Lower lobe of right lung (tissue), 2 donors: ENCODE results near the gene SETD9. TPM values are rescaled to one million over a fixed set of nuclear protein-coding genes. Genes with fewer than 3 reads are reported as not detected.

Experiments
- ATAC-seq, 2 donors: fragments of 200-7000 bp; cut with Tn5 transposase; one replicate each; pipeline ENCODE4 v1.9.1; 2020 to 2022; ENCODE audit warnings: mild to moderate bottlenecking in 2 of 2, moderate library complexity in 2 of 2
- DNase-seq: peaks from one replicate; pipeline ENCODE4 v3.0.0-alpha.2; 2020
- H3K27ac ChIP-seq: fragments of 200-600 bp; one replicate; pipeline ENCODE4 v1.8.0; 2022
- H3K27me3 ChIP-seq: fragments of 200-600 bp; one replicate; pipeline ENCODE4 v1.8.0; 2022; ENCODE audit warnings: low read depth
- H3K36me3 ChIP-seq: fragments of 200-600 bp; one replicate; pipeline ENCODE4 v1.8.0; 2022; ENCODE audit warnings: mild to moderate bottlenecking
- H3K4me1 ChIP-seq: fragments of 200-600 bp; one replicate; pipeline ENCODE4 v1.8.0; 2022
- H3K4me3 ChIP-seq: fragments of 200-600 bp; one replicate; pipeline ENCODE4 v1.8.0; 2022; ENCODE audit warnings: mild to moderate bottlenecking
- H3K9me3 ChIP-seq: fragments of 200-600 bp; one replicate; pipeline ENCODE4 v1.8.0; 2022
- CTCF ChIP-seq: fragments of 200-600 bp; IDR thresholded peaks from one replicate; pipeline ENCODE4 v1.8.0; 2022; ENCODE audit warnings: antibody characterized with exemption, mild to moderate bottlenecking
- intact Hi-C: fragments of 100-400 bp; cut with DNase I; formaldehyde crosslinking; loops from one replicate; pipeline ENCODE4 v1.11.0; 2022
- total RNA-seq: library from RNA; stranded (reverse); fragmentation: NEBNext Ultra II Directional; extraction: Animal tissue kit (Norgen Biotek cat#: 25700); gene quantifications from one replicate; pipeline ENCODE4 v1.2.1, GENCODE V29; 2021
- donor health status: DM: no; HTN: yes; CAD: no; lungs with severe emphysema.

The SETD9 gene
- total RNA-seq, 1 donor from 2014 or later, result 9.1 TPM

GRCh38 chr5:56876327-56876726, 33.1 kb upstream of the SETD9 start:
- DNase-seq (no peak), ATAC-seq (no peak)
- H3K9me3 ChIP-seq, result no peaks in the 10 kb centered on the region
- H3K4me1 ChIP-seq, result no peaks in the 10 kb centered on the region
- intact Hi-C loops, result no loop called here
- H3K27ac ChIP-seq, result no peak overlapping the region
- peaks cover 95% of the 10 kb centered on the region for H3K36me3 ChIP-seq
- H3K27me3 ChIP-seq, result no peaks in the 10 kb centered on the region
- TF ChIP-seq CTCF, result no peak
- H3K4me3 ChIP-seq, result no peak overlapping the region

- H3K4me1 ChIP-seq, result no peaks in the 10 kb centered on the region
- TF ChIP-seq CTCF, result no peak
- H3K9me3 ChIP-seq, result no peaks in the 10 kb centered on the region
- peaks cover 99% of the 10 kb centered on the region for H3K36me3 ChIP-seq
- DNase-seq (no peak), ATAC-seq (no peak)
- no peak overlapping the region for H3K27ac ChIP-seq
- H3K27me3 ChIP-seq, result no peaks in the 10 kb centered on the region
- H3K4me3 ChIP-seq, result no peak overlapping the region
- intact Hi-C loops, result no loop called here
Measured at GRCh38 chr5:56881571-56881970, 27.8 kb upstream of the SETD9 start.

GRCh38 chr5:56893251-56893951, 16.0 kb upstream of the SETD9 start:
- intact Hi-C loops, result no loop called here
- Histone ChIP-seq H3K9me3 (no peaks in the 10 kb centered on the region), H3K4me3 (no peak overlapping the region), H3K4me1 (no peaks in the 10 kb centered on the region), H3K27ac (no peak overlapping the region), H3K36me3 (peaks cover 53% of the 10 kb centered on the region), H3K27me3 (no peaks in the 10 kb centered on the region)
- no peak for TF ChIP-seq CTCF
- no peak for ATAC-seq
- DNase-seq, result no peak

GRCh38 chr5:56896763-56897162, 12.6 kb upstream of the SETD9 start:
- no peak for ATAC-seq
- intact Hi-C loops, result no loop called here
- no peaks in the 10 kb centered on the region for H3K27me3 ChIP-seq

GRCh38 chr5:56898213-56898612, 11.2 kb upstream of the SETD9 start:
- intact Hi-C loops, result no loop called here
- no peak overlapping the region for H3K4me3 ChIP-seq
- no peak for TF ChIP-seq CTCF
- no peaks in the 10 kb centered on the region for H3K9me3 ChIP-seq
- peaks cover 24% of the 10 kb centered on the region for H3K36me3 ChIP-seq
- no peaks in the 10 kb centered on the region for H3K4me1 ChIP-seq
- ATAC-seq (no peak), DNase-seq (no peak)
- no peaks in the 10 kb centered on the region for H3K27me3 ChIP-seq
- H3K27ac ChIP-seq, result no peak overlapping the region

More at GRCh38 chr5:56896763-56897162, 12.6 kb upstream of the SETD9 start:
- Histone ChIP-seq H3K27ac (no peak overlapping the region), H3K4me3 (no peak overlapping the region), H3K36me3 (peaks cover 28% of the 10 kb centered on the region), H3K9me3 (no peaks in the 10 kb centered on the region), H3K4me1 (no peaks in the 10 kb centered on the region)
- no peak for DNase-seq
- TF ChIP-seq CTCF, result no peak
